ENCODE results near the gene UBA6.
"Not testable (repeated sequence)": the region's sequence is repeated elsewhere in the genome, so short reads cannot be mapped to it uniquely, and the experiment has no call there.

UBA6 gene

GRCh38 chr4:67700738-67701516, at the start of gene UBA6:
Gene UBA6 (minus strand): TSS chr4:67701155. CDS start chr4:67701119, 36 bp downstream.
- peak; percentile 90 to 99 (median 94) for DNase-seq
- intact Hi-C loops (cut with DNase I) = loop anchor here (1.0 kb wide), 1 partner anchor 156 kb away; the partner anchor contains the start of gene CENPC

GRCh38 chr4:67750691-67751090, 49.7 kb upstream of the UBA6 start:
- intact Hi-C loops (cut with DNase I) = no loop called here
- DNase-seq = no peak

DNA sequence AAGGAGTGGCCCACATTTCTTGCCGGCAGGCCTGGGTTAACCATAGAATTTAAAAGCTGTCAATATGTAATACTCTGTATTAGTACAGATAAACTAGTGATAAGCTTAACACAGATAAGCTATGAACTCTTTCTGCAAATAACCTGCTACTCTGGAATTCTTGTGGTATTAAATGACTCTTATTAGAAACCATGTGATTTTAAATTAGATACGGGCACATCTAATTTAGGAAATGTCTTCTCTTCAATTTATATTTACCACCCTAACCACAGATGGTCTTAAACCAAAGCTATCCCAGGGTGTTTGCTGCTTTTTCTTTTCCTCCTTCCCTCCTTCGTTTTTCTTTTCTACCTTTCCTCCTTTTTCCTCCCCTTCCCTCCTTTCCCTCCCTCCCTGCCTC, 48.3 kb upstream of the UBA6 start:
- intact Hi-C loops (cut with DNase I) = loop anchor here (5.0 kb wide), 1 partner anchor 428 kb away; no protein-coding TSS in a partner anchor
- no peak for DNase-seq

DNA sequence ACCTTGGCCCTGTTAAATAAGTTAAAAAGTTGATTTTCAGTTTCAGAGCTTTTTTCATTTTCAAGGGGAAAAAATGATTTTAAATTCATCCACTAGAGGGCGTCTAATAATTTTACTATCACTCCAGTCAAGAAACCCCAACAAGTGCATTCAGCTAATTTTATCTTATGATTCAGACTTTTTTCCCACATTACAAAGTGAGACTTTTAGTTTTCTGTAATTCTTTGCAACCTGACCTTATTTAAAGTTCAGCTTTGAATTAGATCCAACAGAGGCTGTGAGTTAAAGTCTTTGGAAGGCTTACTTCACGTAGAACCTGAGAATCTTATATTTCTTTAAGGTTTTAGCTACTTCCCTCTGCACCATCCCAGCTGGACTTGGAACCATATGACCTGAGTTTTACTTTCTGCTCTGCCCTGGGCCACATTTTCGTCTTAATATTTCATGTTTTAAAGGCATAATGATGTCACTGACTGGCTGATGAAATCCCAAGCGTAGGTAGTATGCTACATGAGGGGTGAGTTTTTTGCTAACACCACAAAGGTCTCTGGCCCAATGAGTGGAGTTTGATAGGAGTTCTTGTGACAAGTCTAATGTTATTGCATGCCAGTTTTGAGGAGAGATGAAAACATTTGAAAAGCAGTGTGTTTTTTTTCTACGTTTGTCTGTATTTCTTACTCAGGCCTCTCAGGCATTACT, 46.0 kb upstream of the UBA6 start:
- intact Hi-C loops (cut with DNase I) = loop anchor here (5.0 kb wide), 1 partner anchor 430 kb away; no protein-coding TSS in a partner anchor
- no peak for DNase-seq

GRCh38 chr4:67744561-67745283, 43.8 kb upstream of the UBA6 start:
- intact Hi-C loops (cut with DNase I) = loop anchor here (5.0 kb wide), 1 partner anchor 433 kb away; no protein-coding TSS in a partner anchor
- DNase-seq = no peak

DNA sequence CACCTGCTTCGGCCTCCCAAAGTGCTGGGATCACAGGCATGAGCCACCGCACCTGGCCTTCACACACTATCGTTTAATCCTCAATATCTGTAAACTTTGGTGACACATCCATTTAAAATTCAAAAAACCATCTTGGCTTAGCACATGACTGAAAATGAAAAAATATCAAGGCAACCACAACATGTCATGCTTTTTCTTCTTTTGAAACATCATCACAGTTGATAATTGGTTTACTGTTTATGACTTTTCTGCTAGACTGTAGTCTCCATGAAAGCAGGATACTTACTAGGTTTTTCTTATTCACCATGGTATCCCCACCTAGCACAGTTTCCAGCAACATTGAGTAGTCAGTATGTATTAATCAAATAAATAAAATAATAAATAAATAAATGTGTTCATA, 42.2 kb upstream of the UBA6 start:
- DNase-seq = peak in 1 of 10 donors; percentile 21
- intact Hi-C loops (cut with DNase I) = no loop called here

DNA sequence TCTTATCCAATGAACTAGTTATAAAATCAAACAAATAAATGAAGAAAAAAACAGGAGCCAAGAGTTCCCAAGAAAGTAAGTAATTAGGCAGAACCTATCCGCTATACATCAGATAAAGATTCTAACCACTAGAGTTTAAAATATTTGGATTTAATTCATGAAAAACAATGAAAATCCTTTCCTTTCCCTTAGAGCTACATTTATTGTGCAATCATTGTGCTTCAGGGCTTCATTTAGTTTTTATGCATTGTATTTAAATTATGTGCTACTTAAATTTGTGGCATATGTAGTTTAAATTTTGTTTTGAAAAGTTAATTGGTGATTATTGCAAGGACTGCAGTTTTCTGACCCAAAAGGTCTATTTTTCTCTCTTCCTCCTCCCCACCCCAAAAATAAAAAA, 35.3 kb upstream of the UBA6 start:
- no peak for DNase-seq
- intact Hi-C loops (cut with DNase I) = no loop called here

DNA sequence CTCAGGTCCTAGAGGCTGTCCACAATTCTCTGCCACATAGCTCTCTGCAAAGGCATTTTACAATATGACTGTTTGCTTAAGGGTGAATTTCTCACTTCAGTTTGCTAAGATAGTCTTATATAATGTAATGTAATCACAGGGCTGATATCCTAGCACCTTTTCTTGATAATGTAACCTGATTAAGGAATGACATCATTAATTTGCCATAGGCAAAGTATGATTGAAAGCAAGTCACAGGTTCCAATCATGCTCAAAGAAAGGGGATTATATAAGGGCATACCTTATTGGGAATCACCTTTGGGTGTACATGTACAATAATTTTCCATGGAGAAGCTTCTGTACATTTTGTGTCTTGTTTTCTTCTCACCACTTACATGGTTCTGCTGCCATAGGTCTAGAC, 34.4 kb upstream of the UBA6 start:
- no peak for DNase-seq
- intact Hi-C loops (cut with DNase I) = no loop called here

DNA sequence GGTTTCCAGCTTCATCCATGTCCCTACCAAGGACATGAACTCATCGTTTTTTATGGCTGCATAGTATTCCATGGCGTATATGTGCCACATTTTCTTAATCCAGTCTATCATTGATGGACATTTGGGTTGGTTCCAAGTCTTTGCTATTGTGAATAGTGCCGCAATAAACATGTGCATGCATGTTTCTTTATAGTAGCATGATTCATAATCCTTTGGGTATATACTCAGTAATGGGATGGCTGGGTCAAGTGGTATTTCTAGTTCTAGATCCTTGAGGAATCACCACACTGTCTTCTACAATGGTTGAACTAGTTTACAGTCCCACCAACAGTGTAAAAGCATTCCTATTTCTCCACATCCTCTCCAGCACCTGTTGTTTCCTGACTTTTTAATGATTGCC, 29.6 kb upstream of the UBA6 start:
- intact Hi-C loops (cut with DNase I); DNase-seq: not testable (repeated sequence)

DNA sequence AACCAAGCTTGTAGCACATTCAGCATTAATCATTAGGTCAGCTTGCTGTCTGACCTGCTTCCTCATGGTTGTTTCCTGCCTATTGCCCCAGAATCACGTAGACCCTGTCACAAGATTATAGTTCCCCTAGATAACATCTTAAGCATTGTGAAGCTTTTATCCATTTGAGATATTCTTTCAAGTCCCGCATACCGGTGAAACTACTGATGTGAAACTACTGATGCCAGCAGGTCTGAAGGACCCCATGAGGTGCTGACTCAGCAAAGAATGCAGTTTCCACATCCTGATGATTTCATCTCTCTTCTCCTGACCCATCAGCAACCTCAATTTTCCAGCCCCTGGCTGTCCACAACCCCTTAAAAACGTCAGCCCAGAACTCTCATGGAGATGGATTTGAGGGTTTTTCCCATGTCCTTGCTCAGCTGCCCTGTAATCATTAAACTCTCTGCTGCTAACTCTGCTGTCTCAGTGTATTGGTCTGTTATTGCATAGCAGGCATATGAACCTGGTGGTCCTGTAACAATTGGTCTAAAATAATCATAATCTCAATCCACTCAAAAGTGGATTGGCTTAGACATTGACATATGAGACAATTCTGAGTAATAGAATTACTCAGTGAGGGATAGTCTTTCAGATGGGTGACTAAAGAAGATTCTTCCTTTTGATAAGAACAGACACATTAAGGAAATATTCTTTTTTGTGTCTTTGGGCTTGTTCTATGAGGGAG, 26.3 kb upstream of the UBA6 start:
- intact Hi-C loops (cut with DNase I) = no loop called here
- no peak for DNase-seq

GRCh38 chr4:67725981-67726380, 25.0 kb upstream of the UBA6 start:
- intact Hi-C loops (cut with DNase I) = no loop called here
- no peak for DNase-seq

GRCh38 chr4:67725132-67725531, 24.2 kb upstream of the UBA6 start:
- intact Hi-C loops (cut with DNase I) = no loop called here
- DNase-seq = no peak

DNA sequence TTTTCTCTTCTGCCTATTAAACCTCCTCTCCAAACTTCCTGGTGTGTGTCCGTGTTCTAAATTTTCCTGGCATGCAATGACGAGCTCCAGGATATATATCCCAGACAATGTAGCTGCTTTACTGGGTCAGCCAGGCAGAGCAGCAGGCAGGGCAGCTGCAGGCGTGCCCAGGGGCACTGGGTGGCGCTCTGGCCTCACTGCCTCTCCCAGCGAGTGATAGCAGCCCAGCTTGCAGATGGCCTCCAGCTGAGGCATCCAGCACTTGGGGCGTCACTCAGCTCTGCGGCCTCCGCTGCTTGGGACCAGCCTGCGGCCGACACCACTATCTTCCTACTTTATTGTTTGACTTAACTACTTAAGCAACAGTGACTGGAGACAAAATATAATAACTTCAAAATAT, 23.0 kb upstream of the UBA6 start:
- DNase-seq = peak in 4 of 10 donors; percentile 26 to 83 (median 55)
- intact Hi-C loops (cut with DNase I) = no loop called here

DNA sequence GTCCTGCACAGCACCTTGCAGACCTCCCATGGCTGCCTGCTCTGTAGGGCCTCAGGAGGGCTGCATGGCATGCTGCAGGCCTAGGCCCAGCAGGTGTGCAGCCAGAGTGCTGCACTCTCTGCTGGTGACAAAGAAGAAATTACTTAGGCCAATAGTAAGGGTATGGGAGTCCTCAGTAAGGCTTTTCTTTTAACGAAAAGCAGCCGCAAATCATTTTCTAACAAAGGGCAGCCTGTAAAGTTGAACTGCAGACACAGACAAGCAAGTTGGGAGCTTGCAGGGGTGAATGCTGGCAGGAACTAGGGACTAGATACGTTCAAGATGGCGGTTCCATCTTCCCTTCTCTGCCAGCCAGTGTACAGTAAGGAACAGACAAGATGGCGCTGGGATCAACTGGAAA, 22.4 kb upstream of the UBA6 start:
- no peak for DNase-seq
- intact Hi-C loops (cut with DNase I) = no loop called here

GRCh38 chr4:67721770-67722597, 21.0 kb upstream of the UBA6 start:
- intact Hi-C loops (cut with DNase I) = no loop called here
- no peak for DNase-seq

DNA sequence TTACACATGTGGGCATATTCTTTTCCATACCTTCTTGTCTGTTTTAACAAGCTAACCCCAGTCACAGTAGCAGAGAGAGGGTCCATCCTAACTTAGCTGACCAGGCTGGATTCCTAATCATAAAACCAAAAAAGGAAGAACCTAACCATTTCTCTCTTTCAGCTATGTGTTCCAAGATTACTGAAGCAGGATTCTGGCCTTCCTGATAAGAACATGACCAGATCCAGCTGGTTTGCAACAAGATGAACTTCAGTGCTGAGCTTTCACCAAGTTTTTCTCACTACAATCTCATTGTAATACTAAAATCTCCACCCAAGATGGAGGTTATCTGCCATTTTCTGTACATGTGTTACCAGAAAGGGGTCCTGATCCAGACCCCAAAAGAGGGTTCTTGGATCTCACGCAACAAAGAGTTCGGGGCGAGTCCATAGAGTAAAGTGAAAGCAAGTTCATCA, 20.4 kb upstream of the UBA6 start:
- no peak for DNase-seq
- intact Hi-C loops (cut with DNase I) = no loop called here

- DNase-seq = peak in 1 of 10 donors; percentile 20
- intact Hi-C loops (cut with DNase I) = no loop called here
These were observed 19.1 kb upstream of the UBA6 start for GRCh38 chr4:67719953-67720617.

DNA sequence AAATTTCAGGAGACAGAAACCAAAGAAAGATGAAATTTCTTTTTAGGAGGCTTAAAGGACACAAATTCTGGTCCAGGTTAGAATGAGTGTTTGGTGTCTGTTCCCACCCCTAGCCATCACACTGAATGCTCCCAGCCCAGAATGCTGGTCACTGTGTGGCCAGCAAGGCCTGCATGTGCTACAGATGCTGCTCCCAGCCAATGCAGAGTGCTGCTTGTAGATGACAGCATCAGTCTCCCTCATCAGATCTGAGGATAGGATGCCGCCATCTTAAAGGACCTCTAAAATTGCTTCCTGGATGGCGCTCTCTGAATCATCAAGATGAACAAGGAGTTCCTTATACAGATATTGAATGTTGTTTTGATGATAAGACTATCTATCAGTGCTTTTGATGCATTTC, 17.9 kb upstream of the UBA6 start:
- intact Hi-C loops (cut with DNase I) = no loop called here
- DNase-seq = no peak

GRCh38 chr4:67717586-67717985, 16.6 kb upstream of the UBA6 start:
- intact Hi-C loops (cut with DNase I) = no loop called here

More at GRCh38 chr4:67717586-67717985, 16.6 kb upstream of the UBA6 start:
- no peak for DNase-seq
